ENCODE results near the gene OMP. TPM values are rescaled to one million over a fixed set of nuclear protein-coding genes. Genes with fewer than 3 reads are reported as not detected.

The OMP gene
- total and polyA plus RNA-seq, 8 donors = 0.61 to 0.78 (median 0.69) TPM; not detected in 5

- intact Hi-C loops (cut with DNase I) = no loop called here
- Histone ChIP-seq H3K9me3 (no peaks in the 10 kb centered on the region), H3K27me3 (no peaks in the 10 kb centered on the region), H3K4me3 (no peak overlapping the region), H3K4me1 (peaks cover 0 to 15% (median 0%) of the 10 kb centered on the region in 3 donors), H3K36me3 (no peaks in the 10 kb centered on the region), H3K27ac (no peak overlapping the region)
- DNase-seq (peak in 1 of 6 donors; percentile 6), ATAC-seq (no peak), FAIRE-seq (no peak)
- 93 to 96% methylated on average over 11 of the region's 11 CpGs for WGBS, 2 donors
- TF ChIP-seq, protein P1, sequence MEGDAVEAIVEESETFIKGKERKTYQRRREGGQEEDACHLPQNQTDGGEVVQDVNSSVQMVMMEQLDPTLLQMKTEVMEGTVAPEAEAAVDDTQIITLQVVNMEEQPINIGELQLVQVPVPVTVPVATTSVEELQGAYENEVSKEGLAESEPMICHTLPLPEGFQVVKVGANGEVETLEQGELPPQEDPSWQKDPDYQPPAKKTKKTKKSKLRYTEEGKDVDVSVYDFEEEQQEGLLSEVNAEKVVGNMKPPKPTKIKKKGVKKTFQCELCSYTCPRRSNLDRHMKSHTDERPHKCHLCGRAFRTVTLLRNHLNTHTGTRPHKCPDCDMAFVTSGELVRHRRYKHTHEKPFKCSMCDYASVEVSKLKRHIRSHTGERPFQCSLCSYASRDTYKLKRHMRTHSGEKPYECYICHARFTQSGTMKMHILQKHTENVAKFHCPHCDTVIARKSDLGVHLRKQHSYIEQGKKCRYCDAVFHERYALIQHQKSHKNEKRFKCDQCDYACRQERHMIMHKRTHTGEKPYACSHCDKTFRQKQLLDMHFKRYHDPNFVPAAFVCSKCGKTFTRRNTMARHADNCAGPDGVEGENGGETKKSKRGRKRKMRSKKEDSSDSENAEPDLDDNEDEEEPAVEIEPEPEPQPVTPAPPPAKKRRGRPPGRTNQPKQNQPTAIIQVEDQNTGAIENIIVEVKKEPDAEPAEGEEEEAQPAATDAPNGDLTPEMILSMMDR (IDR thresholded peaks at IDR 0.05) = no peak
Measured at GRCh38 chr11:77142091-77142975, 39.7 kb downstream of the OMP start.

DNA sequence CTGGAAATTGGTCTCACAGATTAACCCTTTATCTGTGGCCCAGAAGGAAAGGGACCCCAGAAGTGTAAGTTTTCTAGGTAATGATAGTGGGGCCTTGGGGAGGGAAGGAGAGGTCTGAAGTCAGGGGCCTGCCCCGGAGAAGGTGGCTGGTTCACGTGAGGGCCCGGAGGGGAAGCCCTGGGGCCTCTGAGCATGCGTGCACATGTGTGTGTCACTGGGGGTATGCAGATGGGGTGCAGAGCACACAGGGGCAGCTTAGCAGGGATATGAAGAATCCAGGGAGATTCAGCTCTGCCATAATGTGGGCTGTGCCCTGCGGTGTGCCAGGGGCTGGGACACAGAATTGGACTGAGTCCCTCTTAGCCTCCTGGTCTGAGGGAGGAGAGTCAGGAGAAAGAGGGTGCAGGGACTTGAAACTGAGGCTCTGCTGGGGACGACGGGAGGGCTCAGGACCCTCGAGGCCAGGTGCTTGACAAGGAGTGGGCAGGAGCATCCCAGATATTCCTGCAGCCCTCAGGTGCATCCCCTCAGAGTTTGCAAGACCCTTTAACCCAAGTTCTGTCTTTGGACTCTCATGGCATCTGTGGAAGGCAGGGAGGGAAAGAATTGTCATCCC is 40.9 kb downstream of the OMP start:
- Histone ChIP-seq H3K27me3 (no peaks in the 10 kb centered on the region), H3K9me3 (no peaks in the 10 kb centered on the region), H3K36me3 (no peaks in the 10 kb centered on the region), H3K4me3 (no peak overlapping the region), H3K27ac (no peak overlapping the region), H3K4me1 (peaks cover 0 to 15% (median 0%) of the 10 kb centered on the region in 3 donors)
- TF ChIP-seq, protein P1 (IDR thresholded peaks at IDR 0.05) = no peak
- DNase-seq (peak in 2 of 6 donors; percentile 6 to 34), ATAC-seq (no peak), FAIRE-seq (no peak)
- WGBS, 2 donors = 83% methylated on average over 8 of the region's 8 CpGs
- intact Hi-C loops (cut with DNase I) = no loop called here

- FAIRE-seq (no peak), DNase-seq (peak in 1 of 6 donors; percentile 29)
- intact Hi-C loops (cut with DNase I) = no loop called here
Measured at GRCh38 chr11:77144196-77144856, 41.7 kb downstream of the OMP start.

GRCh38 chr11:77144857-77145428 is 42.3 kb downstream of the OMP start:
- ATAC-seq = no peak
- 76 to 79% methylated on average over 7 of the region's 7 CpGs for WGBS, 2 donors
- FAIRE-seq = no peak
- DNase-seq = no peak
- Histone ChIP-seq H3K9me3 (no peaks in the 10 kb centered on the region), H3K27ac (no peak overlapping the region), H3K27me3 (no peaks in the 10 kb centered on the region), H3K36me3 (no peaks in the 10 kb centered on the region), H3K4me1 (peaks cover 0 to 13% (median 0%) of the 10 kb centered on the region in 3 donors), H3K4me3 (no peak overlapping the region)
- TF ChIP-seq, protein P1 (IDR thresholded peaks at IDR 0.05) = no peak
- intact Hi-C loops (cut with DNase I) = no loop called here

More at GRCh38 chr11:77144196-77144856, 41.7 kb downstream of the OMP start:
- Histone ChIP-seq H3K4me1 (peaks cover 0 to 15% (median 0%) of the 10 kb centered on the region in 3 donors), H3K9me3 (no peaks in the 10 kb centered on the region), H3K27ac (no peak overlapping the region), H3K4me3 (no peak overlapping the region), H3K27me3 (no peaks in the 10 kb centered on the region), H3K36me3 (no peaks in the 10 kb centered on the region)
- TF ChIP-seq, protein P1 (IDR thresholded peaks at IDR 0.05) = no peak
- 93 to 95% methylated on average over 9 of the region's 9 CpGs for WGBS, 2 donors
- ATAC-seq = no peak
